HEK293 (cell line): ENCODE results near the gene TRPC4AP.

Experiments
- KLF7 ChIP-seq: fragments of 450-650 bp; formaldehyde crosslinking; IDR thresholded peaks from 2 replicates; pipeline ENCODE4 v1.5.1; 2016; ENCODE audit warnings: missing biosample characterization, missing genetic modification characterization, borderline replicate concordance
- KLF8 ChIP-seq: fragments of 450-650 bp; formaldehyde crosslinking; IDR thresholded peaks from 2 replicates; pipeline ENCODE4 v1.5.1; 2016; ENCODE audit warnings: missing biosample characterization, missing genetic modification characterization
- KLF9 ChIP-seq: fragments of 450-650 bp; formaldehyde crosslinking; IDR thresholded peaks from 2 replicates; pipeline ENCODE4 v1.5.1; 2016; ENCODE audit warnings: missing biosample characterization, missing genetic modification characterization, low read depth
- REPIN1 ChIP-seq: fragments of 450-650 bp; formaldehyde crosslinking; IDR thresholded peaks from 2 replicates; pipeline ENCODE4 v1.5.1; 2017; ENCODE audit warnings: missing biosample characterization, missing genetic modification characterization, low read depth
- ZBTB20 ChIP-seq: fragments of 450-650 bp; formaldehyde crosslinking; IDR thresholded peaks from 2 replicates; pipeline ENCODE4 v1.5.1; 2016; ENCODE audit warnings: missing biosample characterization, missing genetic modification characterization
- ZBTB8A ChIP-seq: fragments of 450-650 bp; formaldehyde crosslinking; IDR thresholded peaks from 2 replicates; pipeline ENCODE4 v1.5.1; 2016; ENCODE audit warnings: missing biosample characterization, missing genetic modification characterization
- ZFP69B ChIP-seq: fragments of 450-650 bp; formaldehyde crosslinking; IDR thresholded peaks from 2 replicates; pipeline ENCODE4 v1.5.1; 2016; ENCODE audit warnings: missing biosample characterization, missing genetic modification characterization
- ZNF202 ChIP-seq: fragments of 450-650 bp; formaldehyde crosslinking; IDR thresholded peaks from 2 replicates; pipeline ENCODE4 v1.5.1; 2016; ENCODE audit warnings: missing biosample characterization, missing genetic modification characterization, borderline replicate concordance
- ZNF221 ChIP-seq: fragments of 450-650 bp; formaldehyde crosslinking; IDR thresholded peaks from 2 replicates; pipeline ENCODE4 v1.5.1; 2017; ENCODE audit warnings: missing biosample characterization, missing genetic modification characterization, borderline replicate concordance
- ZNF274 ChIP-seq, 2 experiments: fragments of 200-500 bp in 1 of 2; fragments of 450-650 bp in 1 of 2; sonication (Bioruptor generic) in 1 of 2; formaldehyde crosslinking in 1 of 2; IDR thresholded peaks; 2 replicates each; pipeline versions ENCODE4 v1.5.1 to v1.6.1; 2014 to 2016; ENCODE audit warnings: borderline replicate concordance in 1 of 2, inconsistent platforms in 1 of 2, low read length in 1 of 2, missing biosample characterization in 1 of 2, missing genetic modification characterization in 1 of 2
- ZNF341 ChIP-seq: fragments of 450-650 bp; formaldehyde crosslinking; IDR thresholded peaks from 2 replicates; pipeline ENCODE4; 2016; ENCODE audit warnings: low read depth, missing biosample characterization, missing genetic modification characterization
- ZNF398 ChIP-seq: fragments of 450-650 bp; formaldehyde crosslinking; IDR thresholded peaks from 2 replicates; pipeline ENCODE4 v1.5.1; 2017; ENCODE audit warnings: missing biosample characterization, missing genetic modification characterization
- ZNF426 ChIP-seq: fragments of 450-650 bp; formaldehyde crosslinking; IDR thresholded peaks from 2 replicates; pipeline ENCODE4 v1.5.1; 2017; ENCODE audit warnings: missing biosample characterization, missing genetic modification characterization, mild to moderate bottlenecking, inconsistent platforms, moderate library complexity
- ZNF510 ChIP-seq: fragments of 450-650 bp; formaldehyde crosslinking; IDR thresholded peaks from 2 replicates; pipeline ENCODE4 v1.5.1; 2018; ENCODE audit warnings: mild to moderate bottlenecking, missing genetic modification characterization, missing biosample characterization; ENCODE audit not compliant: insufficient replicate concordance
- ZNF558 ChIP-seq: fragments of 450-650 bp; formaldehyde crosslinking; IDR thresholded peaks from 2 replicates; pipeline ENCODE4 v1.5.1; 2016; ENCODE audit warnings: missing biosample characterization, missing genetic modification characterization
- ZNF610 ChIP-seq: fragments of 450-650 bp; formaldehyde crosslinking; IDR thresholded peaks from 2 replicates; pipeline ENCODE4 v1.5.1; 2016; ENCODE audit warnings: missing biosample characterization, missing genetic modification characterization, borderline replicate concordance
- ZNF629 ChIP-seq: fragments of 450-650 bp; formaldehyde crosslinking; IDR thresholded peaks from 2 replicates; pipeline ENCODE4 v1.5.1; 2017; ENCODE audit warnings: missing biosample characterization, missing genetic modification characterization
- ZNF701 ChIP-seq: fragments of 450-650 bp; formaldehyde crosslinking; IDR thresholded peaks from 2 replicates; pipeline ENCODE4 v1.5.1; 2016; ENCODE audit warnings: missing biosample characterization, missing genetic modification characterization
- ZNF76 ChIP-seq: fragments of 450-650 bp; formaldehyde crosslinking; IDR thresholded peaks from 2 replicates; pipeline ENCODE4; 2016; ENCODE audit warnings: low read depth, missing biosample characterization, missing genetic modification characterization, borderline replicate concordance
- ZNF776 ChIP-seq: fragments of 450-650 bp; formaldehyde crosslinking; IDR thresholded peaks from 2 replicates; pipeline ENCODE4 v1.5.0; 2017; ENCODE audit warnings: missing biosample characterization, missing genetic modification characterization, borderline replicate concordance
- ZNF777 ChIP-seq: fragments of 450-650 bp; formaldehyde crosslinking; IDR thresholded peaks from 2 replicates; pipeline ENCODE4 v1.5.1; 2017; ENCODE audit warnings: missing biosample characterization, missing genetic modification characterization, borderline replicate concordance
- TF ChIP-seq, protein P1 (sequence below): fragments of 450-650 bp; formaldehyde crosslinking; IDR thresholded peaks from 2 replicates; pipeline ENCODE4 v1.5.1; 2016; ENCODE audit warnings: missing biosample characterization, missing genetic modification characterization
- TF ChIP-seq, protein P2 (sequence below): fragments of 450-650 bp; formaldehyde crosslinking; IDR thresholded peaks from 2 replicates; pipeline ENCODE4 v1.5.1; 2016; ENCODE audit warnings: missing biosample characterization, missing genetic modification characterization
- TF ChIP-seq, protein P3 (sequence below): fragments of 450-650 bp; formaldehyde crosslinking; IDR thresholded peaks from 2 replicates; pipeline ENCODE4 v1.5.1; 2016; ENCODE audit warnings: missing biosample characterization, missing genetic modification characterization
- TF ChIP-seq, protein P4 (sequence below): fragments of 450-650 bp; formaldehyde crosslinking; IDR thresholded peaks from 2 replicates; pipeline ENCODE4 v1.5.1; 2016; ENCODE audit warnings: missing biosample characterization, missing genetic modification characterization, borderline replicate concordance
- TF ChIP-seq, protein P5 (sequence below): fragments of 450-650 bp; formaldehyde crosslinking; IDR thresholded peaks from 2 replicates; pipeline ENCODE4 v1.5.1; 2016; ENCODE audit warnings: missing biosample characterization, missing genetic modification characterization
- TF ChIP-seq, protein P6 (sequence below): fragments of 450-650 bp; formaldehyde crosslinking; IDR thresholded peaks from 2 replicates; pipeline ENCODE4 v1.5.1; 2016; ENCODE audit warnings: missing biosample characterization, missing genetic modification characterization

Gene TRPC4AP

GRCh38 chr20:34955231-34956040 is 137.2 kb downstream of the TRPC4AP start, which contains the start of the genes GSS and MYH7B (continued):
- TF ChIP-seq ZNF221 (tag by site-specific recombination) (no peak), ZNF610 (peak; percentile 92; the same call in 1 of the 2 replicates), ZNF426 (no peak), KLF8 (peak; percentile 85; the same call in 1 of the 2 replicates), ZNF777 (tag by site-specific recombination) (no peak), ZNF629 (tag by site-specific recombination) (peak; percentile 77), ZNF341 (tag by site-specific recombination) (peak; percentile 82; the same call in 1 of the 2 replicates), ZNF76 (tag by site-specific recombination) (peak; percentile 74; the same call in 1 of the 2 replicates), KLF9 (tag by site-specific recombination) (peak; percentile 87), ZNF701 (tag by site-specific recombination) (no peak), ZNF510 (tag by site-specific recombination) (no peak), ZNF398 (tag by site-specific recombination) (peak; percentile 53), ZBTB8A (tag by site-specific recombination) (peak; percentile 65), ZBTB20 (tag by site-specific recombination) (peak; percentile 96), ZFP69B (peak; percentile 94), ZNF202 (tag by site-specific recombination) (no peak), ZNF274 (IDR thresholded peaks at IDR 0.05; ENCODE audit: low read length) (no peak), ZNF274 (tag by site-specific recombination; IDR thresholded peaks at IDR 0.05; ENCODE audit: borderline replicate concordance) (no peak), ZNF776 (tag by site-specific recombination) (no peak), KLF7 (no peak), REPIN1 (tag by site-specific recombination) (0 out of 2 replicates have a peak, but pooled peaks have one; percentile 67), ZNF558 (tag by site-specific recombination) (peak; percentile 79; the same call in 1 of the 2 replicates)
- TF ChIP-seq, protein P1, sequence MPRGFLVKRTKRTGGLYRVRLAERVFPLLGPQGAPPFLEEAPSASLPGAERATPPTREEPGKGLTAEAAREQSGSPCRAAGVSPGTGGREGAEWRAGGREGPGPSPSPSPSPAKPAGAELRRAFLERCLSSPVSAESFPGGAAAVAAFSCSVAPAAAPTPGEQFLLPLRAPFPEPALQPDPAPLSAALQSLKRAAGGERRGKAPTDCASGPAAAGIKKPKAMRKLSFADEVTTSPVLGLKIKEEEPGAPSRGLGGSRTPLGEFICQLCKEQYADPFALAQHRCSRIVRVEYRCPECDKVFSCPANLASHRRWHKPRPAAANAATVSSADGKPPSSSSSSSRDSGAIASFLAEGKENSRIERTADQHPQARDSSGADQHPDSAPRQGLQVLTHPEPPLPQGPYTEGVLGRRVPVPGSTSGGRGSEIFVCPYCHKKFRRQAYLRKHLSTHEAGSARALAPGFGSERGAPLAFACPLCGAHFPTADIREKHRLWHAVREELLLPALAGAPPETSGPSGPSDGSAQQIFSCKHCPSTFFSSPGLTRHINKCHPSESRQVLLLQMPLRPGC, result peak; percentile 49
- TF ChIP-seq, protein P2, sequence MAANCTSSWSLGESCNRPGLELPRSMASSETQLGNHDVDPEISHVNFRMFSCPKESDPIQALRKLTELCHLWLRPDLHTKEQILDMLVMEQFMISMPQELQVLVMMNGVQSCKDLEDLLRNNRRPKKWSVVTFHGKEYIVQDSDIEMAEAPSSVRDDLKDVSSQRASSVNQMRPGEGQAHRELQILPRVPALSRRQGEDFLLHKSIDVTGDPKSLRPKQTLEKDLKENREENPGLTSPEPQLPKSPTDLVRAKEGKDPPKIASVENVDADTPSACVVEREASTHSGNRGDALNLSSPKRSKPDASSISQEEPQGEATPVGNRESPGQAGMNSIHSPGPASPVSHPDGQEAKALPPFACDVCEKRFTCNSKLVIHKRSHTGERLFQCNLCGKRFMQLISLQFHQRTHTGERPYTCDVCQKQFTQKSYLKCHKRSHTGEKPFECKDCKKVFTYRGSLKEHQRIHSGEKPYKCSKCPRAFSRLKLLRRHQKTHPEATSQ, result peak; percentile 72; the same call in 1 of the 2 replicates
- TF ChIP-seq, protein P3, sequence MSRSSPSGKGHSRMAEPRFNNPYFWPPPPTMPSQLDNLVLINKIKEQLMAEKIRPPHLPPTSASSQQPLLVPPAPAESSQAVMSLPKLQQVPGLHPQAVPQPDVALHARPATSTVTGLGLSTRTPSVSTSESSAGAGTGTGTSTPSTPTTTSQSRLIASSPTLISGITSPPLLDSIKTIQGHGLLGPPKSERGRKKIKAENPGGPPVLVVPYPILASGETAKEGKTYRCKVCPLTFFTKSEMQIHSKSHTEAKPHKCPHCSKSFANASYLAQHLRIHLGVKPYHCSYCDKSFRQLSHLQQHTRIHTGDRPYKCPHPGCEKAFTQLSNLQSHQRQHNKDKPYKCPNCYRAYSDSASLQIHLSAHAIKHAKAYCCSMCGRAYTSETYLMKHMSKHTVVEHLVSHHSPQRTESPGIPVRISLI, result no peak
- TF ChIP-seq, protein P4, sequence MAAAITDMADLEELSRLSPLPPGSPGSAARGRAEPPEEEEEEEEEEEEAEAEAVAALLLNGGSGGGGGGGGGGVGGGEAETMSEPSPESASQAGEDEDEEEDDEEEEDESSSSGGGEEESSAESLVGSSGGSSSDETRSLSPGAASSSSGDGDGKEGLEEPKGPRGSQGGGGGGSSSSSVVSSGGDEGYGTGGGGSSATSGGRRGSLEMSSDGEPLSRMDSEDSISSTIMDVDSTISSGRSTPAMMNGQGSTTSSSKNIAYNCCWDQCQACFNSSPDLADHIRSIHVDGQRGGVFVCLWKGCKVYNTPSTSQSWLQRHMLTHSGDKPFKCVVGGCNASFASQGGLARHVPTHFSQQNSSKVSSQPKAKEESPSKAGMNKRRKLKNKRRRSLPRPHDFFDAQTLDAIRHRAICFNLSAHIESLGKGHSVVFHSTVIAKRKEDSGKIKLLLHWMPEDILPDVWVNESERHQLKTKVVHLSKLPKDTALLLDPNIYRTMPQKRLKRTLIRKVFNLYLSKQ (tag by site-specific recombination), result no peak
- TF ChIP-seq, protein P5, sequence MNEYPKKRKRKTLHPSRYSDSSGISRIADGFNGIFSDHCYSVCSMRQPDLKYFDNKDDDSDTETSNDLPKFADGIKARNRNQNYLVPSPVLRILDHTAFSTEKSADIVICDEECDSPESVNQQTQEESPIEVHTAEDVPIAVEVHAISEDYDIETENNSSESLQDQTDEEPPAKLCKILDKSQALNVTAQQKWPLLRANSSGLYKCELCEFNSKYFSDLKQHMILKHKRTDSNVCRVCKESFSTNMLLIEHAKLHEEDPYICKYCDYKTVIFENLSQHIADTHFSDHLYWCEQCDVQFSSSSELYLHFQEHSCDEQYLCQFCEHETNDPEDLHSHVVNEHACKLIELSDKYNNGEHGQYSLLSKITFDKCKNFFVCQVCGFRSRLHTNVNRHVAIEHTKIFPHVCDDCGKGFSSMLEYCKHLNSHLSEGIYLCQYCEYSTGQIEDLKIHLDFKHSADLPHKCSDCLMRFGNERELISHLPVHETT (tag by site-specific recombination), result peak; percentile 91
- TF ChIP-seq, protein P6, sequence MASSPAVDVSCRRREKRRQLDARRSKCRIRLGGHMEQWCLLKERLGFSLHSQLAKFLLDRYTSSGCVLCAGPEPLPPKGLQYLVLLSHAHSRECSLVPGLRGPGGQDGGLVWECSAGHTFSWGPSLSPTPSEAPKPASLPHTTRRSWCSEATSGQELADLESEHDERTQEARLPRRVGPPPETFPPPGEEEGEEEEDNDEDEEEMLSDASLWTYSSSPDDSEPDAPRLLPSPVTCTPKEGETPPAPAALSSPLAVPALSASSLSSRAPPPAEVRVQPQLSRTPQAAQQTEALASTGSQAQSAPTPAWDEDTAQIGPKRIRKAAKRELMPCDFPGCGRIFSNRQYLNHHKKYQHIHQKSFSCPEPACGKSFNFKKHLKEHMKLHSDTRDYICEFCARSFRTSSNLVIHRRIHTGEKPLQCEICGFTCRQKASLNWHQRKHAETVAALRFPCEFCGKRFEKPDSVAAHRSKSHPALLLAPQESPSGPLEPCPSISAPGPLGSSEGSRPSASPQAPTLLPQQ (tag by site-specific recombination), result peak; percentile 96
